IPS DF 4.7 (cell line): ENCODE measurements around the gene TNNC1.

Experiments
- DNase-seq: peaks from one replicate; pipeline ENCODE4 v3.0.0-alpha.2; 2013; ENCODE audit warnings: low spot score; ENCODE audit errors: extremely low read depth

TNNC1 gene

DNA sequence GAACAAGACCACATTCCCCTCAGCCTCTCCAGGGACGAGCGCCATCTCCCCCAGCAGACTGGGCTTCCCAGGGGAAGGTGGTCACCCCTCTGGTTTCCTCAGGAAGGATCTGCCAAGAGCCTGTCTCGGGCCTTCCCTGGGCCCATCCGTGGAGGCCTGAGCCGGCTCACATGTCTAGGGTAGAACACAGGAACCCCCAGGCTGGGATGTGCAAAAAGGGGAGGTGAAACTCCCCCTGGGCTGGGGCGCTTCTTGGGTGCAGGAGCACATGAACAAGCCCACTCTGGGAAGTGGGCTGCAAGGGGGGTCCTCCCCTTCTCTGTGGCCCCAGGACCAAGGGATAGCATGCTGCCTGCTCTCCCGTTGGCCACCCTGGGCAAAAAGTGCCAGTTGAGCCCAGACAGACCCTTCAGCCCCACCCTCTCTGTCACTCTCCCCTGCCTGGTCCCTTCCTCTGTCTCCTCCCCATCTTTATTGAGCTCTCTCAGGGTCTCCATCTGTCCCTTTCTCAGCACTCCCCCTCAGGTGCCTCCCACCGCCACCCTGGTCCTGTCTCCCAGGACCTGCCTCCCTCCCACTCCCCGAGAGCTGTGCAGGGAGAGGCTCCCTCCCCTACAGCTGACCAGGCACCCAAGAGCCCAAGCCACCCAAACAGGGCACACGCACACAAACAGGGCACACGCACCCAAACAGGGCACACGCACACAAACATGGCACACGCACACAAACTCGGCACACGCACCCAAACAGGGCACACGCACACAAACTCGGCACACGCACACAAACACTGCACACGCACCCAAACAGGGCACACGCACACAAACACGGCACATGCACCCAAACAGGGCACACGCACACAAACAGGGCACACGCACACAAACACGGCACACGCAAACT, 9.8 kb downstream of the TNNC1 start:
- no peak for DNase-seq

DNA sequence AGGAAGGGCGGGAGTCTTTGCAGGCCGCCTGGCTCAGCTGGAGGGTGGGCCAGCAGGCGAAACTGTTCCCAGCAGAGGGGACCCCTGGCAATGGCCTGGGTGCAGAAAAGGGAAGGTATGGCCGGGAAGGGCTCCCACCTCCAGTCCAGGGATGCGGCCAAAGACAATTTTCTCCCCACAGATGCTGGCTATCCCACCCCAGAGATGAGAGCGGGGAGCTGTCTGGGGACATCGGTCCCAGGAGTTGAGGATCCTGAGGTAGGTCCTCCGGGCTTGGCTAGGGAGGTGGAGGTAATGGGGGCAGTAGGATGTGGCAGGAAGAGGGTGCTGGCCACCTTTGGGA, 10.6 kb downstream of the TNNC1 start:
- no peak for DNase-seq

DNA sequence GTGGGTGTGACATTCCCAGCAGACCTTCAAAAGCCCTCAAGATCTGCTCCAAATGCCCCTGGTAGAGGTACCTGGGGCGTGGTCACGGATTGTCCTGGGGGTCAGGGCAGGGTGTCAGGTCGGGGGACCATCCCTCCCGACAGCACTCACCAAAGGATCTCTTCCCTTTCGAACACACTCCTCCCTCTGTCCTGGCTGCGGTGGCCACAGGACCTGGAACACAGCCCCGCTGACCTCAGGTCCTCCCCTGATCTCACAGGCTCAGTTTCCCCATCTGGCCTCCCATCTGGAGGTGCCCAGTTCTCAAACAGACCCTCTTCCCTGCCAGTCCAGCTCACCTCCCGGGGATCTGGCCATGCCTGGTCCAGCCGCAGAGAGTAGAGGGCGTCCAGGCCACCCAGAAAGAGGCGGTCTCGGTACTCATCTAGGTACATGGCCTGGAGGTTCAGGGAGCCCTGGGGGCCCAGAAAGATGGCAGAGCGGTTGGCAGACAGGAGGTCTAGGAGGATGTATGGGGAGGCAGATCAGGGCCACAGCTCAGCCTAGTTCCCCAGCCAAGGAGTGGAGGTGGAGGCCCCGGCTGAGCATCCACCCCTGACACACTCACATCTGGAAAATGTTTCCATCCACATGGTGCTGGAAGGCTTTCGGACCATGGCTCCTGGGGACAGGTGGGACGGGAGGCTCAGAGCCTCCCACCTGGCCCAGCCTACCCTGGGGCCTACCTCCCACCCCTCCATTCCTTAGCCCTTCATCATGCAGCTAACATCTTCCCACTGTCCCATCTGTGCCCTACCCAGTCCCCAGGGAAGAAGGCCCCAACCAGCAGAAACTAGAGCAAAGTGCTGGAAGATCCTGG, 11.2 kb downstream of the TNNC1 start:
- no peak for DNase-seq

DNA sequence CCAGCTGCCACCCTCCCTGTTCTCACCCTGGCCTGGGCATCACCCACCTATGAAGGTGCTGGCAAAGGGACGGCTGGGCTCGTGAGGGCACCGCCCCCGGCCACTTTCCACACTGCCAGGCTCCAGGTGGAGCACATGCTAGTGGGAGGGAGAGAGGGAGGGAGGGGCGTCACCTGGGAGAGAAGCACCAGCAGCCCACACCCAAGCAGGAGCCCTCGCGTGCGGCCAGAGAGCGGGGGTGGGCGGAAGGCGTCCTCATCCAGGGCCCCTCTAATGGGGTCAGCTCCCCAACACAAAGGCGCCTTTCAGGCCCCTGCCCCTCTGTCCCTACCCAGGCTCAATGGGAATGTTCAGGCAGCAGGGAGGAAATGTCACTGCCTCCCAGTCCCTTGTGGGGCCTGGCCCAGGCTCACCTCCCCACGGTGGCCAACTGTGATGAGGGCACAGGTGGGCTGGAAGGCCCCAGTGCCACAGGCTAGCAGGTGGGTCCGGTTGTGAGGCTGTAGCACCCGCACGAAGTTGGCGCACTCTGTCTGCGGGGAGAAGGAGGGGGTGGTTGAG, 12.0 kb downstream of the TNNC1 start:
- no peak for DNase-seq

DNA sequence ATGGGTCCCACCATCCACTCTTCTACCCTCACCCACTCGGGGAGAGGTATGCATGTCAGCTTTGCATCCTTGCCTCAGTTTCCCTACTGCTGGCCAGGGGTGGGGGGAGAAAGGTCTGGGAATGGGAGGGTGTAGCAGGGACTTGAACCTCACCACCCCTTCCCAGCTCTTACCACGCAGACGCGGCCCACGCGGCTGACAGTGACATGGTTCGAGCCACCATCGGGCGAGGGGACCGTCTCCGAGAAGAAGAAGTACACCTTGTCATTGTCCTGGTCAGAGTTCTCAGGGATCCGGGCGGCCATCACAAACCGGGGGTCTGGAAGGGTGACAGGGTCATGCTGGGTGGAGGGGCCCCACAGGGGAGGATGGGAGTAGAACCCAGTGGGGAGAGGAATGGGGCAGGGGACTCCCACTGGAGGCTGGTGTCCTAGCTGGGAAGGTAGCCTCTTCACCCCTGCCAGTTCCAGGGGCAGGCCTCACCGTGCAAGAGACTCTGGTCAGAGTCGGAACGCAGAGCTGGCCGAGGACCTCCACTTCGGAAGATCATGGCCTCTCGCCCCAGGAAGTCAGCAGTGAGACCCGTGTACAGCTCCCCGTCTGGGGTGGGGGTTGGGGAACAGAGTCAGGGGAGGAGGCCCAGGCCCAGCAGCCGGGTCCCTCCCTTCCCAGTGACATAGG, 12.6 kb downstream of the TNNC1 start:
- DNase-seq: no peak

DNA sequence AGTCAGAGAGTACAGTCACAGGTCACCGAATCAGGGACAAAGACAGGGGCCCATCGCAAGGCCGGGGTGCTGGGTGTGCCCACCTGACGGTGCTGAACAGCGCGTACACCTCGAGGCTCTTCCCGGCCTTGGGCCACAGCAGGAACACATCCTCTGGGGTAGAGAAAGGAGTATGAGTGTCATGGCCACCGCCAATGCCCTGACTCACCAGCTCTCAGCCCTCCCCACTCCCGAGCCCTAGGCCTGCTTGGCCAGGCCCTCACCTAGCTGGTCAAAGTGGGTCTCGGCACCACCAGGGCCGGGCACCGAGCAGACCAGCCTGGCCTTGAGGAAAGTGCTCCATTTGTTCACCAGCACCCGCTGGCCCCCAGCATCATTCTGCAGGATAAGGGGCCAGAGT, 13.2 kb downstream of the TNNC1 start:
- DNase-seq: no peak

DNA sequence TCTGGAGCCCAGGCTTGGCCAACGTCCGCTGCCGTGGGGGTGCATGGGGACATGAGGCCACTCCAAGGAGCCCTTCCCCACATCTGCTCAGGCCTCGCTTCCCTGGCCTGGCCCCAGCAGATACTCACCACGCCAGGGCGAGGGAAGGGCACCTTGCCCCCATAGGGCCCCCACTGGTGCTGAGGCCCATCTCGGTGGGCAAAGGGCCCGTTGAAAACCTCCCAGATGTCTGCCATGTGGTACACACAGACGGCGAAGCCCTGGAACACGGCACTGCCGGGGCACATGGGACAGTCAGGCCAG, 13.6 kb downstream of the TNNC1 start:
- no peak for DNase-seq

DNA sequence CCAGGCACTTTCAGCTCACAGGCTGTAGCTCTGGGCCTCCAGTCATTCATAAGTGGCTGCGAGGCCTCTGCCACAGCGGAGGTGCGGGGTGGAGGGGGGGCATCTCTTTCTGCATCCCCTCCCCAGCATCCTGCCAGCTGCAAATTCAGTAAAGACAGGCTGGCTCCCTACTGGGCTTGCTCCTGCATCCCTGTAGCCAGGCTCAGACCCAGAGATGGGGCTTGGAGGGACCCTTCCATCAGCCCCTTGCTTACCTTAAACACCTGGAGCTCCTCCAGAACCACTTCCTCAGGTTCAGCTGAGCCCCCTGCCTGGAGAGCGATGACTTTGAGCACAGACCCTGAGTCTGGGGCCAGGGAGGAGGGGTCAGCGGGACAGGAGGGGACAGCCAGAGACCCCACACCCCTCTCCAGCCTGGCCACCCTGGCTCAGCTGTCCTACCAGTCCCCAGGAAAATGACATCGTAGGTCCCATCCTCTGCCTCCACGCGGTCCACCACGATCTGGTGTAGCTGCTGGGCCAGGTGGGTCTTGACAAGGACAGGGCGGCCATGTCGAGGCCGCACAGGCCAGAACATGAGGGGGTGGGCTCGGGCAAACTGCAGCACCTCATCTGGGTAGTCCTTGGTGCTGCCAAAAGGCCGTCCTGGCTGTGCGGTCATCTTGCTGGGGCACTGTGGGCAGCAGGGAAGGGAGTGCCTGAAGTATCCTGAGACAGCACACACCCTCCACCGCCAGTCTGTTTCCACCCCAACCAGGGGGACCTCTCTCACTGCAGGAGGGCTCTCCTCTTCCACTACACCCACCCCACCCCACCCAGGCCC, 14.2 kb downstream of the TNNC1 start:
- DNase-seq: no peak

DNA sequence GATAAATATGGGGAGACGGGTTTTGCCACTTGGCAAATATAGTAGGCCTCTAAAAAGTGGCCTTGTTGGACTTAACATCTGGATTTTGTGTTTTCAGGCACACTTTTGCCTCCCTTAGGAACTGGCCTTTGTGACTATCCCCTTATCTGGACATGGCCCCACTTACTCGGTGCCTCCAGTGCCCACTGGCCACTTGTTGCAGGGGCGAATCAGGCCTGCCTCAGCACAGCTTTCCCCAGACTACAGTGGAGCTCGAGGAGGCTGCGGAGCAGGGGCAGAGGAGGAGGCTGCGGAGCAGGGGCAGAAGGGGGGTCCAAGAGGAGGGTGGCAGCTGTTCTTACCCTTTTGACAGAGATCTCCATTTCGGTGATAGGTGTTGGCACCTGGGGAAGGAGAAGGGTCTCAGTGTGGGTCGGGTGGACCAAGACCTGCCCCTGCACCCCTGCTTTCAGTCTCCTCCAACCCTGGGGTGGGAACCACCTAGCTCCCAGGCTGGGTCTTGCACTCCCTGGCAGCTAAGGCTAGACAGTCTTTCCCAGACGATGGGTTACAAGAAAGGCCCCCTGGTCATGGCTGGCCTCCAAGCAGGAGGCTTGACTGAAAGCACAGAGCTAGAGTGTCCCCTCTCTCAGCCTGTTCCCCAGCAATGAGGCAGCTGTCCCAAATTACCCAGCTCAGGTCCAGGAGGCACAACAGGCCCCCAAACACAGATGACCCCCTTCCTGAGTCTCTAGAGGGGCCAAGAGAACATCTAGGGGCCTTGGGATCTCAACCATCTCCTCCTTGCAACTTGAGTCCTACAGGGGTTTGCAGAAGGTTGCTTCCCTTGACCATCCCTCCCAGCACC, 15.0 kb downstream of the TNNC1 start:
- no peak for DNase-seq

DNA sequence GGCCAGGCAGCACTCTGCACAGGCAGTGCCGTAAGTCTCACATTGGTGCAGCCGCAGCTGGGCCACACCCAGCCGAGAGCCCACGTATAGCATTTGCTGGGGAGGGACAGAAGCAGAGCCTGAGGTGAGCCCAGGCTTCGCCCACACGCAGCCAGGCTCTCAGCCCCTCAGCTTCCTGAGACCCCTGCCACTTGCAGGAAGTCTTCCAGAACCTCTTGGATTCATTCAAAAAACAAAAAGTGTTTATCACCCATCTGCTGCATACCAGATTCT, 15.8 kb downstream of the TNNC1 start:
- no peak for DNase-seq

DNA sequence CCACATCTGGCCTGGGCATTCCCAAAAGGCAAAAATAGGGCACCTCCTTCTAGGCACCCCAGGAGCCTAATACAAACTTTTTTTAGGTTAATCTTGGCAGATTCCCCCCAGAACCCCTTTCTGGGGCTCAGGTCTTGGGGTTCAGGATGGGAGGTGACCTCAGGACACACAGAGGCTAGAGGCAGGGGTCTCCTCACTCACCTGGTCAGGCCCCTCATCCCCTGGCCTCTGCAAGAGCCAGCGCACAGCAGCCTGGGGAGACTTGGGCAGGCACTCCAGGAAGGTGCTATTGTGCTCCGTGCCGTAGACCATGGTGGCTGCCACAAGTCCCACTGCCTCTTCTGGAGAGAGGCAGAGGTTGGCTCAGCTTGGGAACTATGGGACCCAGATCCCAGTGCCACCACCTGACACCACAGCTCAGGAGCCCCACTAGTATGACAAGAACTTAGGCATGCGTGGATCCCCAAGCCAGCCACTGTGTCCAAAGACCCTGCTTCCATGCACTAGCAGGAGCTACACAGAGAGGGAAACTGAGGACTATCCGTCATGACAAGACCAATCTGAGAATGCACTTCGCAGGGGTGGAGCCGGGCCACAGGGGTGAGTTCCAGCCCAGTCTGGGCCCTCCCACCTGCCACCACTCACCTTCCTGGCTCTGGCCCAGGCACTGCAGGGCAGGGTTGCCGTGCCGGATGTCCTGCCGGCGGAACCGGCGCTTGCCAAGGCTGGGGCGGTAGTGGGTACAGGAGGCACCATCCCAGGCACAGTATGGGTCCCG, 16.3 kb downstream of the TNNC1 start:
- DNase-seq: no peak

DNA sequence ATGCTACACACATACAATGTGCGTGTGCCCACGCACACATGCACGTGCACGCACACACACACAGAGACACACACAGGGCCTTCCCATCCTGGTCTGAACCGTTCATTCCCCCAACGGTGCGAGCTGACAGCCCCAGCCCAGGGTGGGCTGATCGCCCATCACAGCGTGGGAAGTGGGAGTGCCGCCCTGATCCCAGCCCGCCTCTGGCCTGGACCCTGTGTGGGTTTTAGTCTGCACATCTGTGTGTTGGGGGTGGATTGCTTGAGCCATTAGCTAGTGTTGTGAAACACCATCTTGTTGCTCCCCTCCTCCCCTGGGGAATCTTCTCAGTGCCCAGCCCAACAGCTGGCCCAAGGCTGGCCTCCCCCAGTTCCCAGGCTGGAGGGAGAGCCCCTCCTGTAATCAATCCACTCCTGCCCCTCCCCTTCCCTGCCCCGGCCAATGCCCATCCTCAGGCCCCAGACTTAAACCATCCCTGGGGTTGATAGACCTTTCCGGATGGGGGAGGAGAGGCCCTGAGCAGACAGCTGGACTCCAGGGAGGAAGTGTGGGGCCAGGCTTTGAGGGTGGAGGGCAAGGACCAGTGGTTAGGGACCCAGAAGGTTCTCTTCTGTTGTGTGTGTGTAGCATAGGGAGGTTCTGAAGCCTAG, 17.2 kb downstream of the TNNC1 start:
- DNase-seq: no peak

DNA sequence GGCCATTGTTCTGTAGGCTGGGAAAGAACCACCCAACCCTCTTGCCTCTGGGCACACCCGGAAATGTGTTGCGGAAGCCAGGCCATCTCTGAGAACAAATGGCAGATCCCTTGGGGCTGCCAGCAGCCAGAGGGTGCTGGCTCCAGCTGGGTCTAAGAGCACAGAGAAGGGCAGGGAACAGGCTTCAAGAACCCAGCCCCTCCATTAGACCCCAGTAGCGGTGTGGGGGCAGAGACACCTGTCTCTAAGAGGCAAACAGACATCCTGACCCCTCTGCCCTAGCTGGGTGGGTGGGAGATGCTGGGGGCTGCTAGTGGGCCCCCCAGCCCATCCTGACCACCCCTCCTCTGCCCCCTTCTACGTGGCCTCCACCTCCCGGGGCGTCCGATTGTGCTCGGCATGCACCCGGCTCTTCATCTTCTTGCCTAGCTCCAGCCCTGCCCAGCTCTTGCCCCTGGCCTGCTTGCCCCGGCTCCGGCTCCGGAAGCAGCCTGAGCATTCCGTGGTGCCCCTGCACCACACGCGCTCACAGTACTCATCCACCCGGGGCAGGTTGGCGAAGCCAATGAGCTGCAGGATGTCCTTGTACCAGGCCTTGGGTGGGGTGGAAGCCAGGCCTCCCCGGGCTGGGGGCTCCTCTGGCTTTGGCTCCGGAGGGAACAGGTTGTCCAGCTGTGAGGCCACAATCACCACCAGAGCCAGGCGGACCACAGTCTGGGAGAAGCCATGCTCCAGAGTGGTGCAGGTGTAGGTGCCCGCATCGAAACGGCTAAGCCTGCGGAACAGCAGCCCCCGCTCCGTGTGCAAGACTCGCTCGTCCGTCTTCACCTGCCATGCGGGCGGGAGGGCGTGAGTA, 18.4 kb downstream of the TNNC1 start:
- DNase-seq: no peak

DNA sequence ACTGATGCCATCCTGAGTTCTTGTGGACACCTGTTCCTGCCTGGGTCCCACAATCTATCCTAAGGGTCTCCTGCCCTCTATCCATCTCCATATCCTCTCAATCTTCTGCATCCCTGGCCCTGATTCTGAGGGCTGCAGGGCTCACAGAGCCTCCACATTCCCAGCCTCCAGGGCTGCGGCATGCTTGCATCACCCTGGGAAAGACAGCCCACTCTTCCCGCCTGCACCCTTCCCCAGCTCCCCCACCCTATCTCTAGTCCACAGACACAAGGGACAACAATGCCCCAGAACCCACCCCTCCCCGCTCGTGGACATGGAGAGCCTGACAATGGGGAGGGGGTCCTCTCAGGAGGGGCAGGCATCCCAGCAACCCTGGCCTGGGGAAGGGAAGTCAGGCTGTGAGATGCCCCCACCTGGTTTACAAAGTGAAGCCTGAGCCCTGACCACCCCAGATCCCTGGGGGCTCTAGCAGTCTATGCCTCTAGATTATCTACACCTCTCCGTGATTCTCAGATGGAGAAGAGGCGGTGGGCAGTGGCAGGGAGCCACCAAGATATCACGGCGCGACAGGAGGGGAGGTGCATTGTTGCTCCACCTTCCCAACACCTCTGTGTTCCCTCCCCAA, 19.2 kb downstream of the TNNC1 start:
- no peak for DNase-seq

DNA sequence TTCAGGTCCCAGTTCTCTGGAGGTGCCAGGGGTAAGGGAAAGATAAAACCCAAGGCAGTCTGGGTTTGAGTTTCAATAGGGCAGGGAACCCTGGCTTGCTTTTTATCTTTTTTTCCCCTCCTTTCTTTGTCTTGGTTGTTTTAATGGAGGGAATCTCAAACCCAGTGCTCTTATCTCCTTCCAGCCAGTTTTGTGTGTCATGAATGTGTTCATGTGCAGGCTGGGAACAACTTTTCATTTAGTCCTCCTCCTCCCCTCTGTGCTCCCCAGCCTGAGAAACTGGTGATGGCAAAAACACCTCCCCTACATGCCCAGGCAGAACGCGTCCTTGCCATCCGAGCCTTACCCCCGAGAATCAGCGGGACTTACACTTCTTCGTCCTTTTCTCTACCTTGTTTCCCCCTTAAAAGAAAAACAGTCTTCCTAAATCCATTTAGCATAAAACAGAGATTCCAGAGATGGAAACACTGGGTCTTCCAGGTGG, 19.8 kb downstream of the TNNC1 start:
- DNase-seq: no peak

DNA sequence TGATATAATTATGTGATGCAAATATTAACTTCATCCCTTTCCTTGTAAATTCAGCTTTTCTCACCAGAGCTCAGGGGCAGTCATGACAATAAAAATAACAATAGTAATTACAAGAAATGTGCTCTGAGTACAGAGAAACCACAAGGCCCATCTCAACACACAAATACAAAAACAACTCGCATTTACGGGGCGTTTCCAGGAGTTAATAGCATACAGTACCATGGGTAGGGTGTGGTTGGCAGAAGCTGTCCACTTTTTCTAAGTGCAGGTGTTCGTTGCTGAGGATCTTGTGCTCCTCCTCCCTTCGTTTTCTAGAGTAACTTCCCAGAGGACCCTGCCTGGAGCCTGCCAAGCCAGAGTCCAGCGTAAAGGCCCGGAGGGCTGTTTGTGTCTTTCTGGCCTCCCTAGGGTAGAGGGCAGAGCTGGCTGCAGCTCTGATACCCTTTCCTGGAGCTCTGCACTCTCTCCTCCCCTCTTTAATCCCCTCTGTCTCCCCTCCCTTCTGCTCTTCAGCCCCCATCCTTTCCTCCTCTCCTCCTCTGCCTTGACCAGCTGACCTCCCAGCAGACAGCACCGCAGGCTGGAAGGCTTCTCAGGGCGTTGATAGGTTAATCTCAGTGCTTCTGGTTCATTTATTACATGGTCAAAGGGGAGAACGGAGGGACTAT, 20.4 kb downstream of the TNNC1 start:
- no peak for DNase-seq

DNA sequence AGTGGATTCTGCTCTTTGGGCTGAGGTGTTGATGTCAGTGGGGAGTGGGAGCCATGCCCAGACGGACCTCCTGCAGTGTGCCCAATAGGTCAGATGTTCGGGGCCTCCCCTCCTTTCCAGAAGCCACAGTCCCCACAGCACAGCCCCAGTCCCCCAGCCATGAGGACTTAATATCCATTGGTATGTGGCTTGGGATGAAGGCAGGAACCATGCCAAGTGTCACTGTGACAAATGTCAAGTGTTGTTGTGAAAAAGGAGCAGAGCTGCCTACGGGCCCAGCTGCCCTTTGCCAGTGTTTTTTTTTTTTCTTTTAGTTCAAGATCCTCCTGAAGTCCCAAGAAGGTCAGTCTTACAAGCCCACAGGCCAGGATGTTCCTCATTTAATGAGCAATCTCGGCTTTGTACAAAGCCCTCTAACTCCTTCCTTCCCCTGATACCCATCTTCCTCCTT, 21.1 kb downstream of the TNNC1 start:
- no peak for DNase-seq
